ENCODE data around the gene FGF12.

Gene FGF12

GRCh38 chr3:192170659-192171058 lies 556.7 kb downstream of the FGF12 start:
- no peak for DNase-seq

GRCh38 chr3:192170031-192170430 lies 557.3 kb downstream of the FGF12 start:
- DNase-seq: no peak

GRCh38 chr3:192169332-192169915 lies 557.9 kb downstream of the FGF12 start:
- no peak for DNase-seq

- DNase-seq: no peak
These were observed 559.1 kb downstream of the FGF12 start for GRCh38 chr3:192168202-192168601.

- DNase-seq: no peak
These were observed 561.8 kb downstream of the FGF12 start for GRCh38 chr3:192165552-192165951.

- DNase-seq: no peak
These were observed 565.7 kb downstream of the FGF12 start for GRCh38 chr3:192161661-192162060.

- DNase-seq: no peak
These were observed 571.0 kb downstream of the FGF12 start for GRCh38 chr3:192156382-192156781.

GRCh38 chr3:192155194-192155593 lies 572.1 kb downstream of the FGF12 start:
- no peak for DNase-seq

- no peak for DNase-seq
These were observed 594.1 kb downstream of the FGF12 start for GRCh38 chr3:192133271-192133670.

GRCh38 chr3:192130534-192131132 lies 596.7 kb downstream of the FGF12 start:
- DNase-seq: peak in 1 of 2 donors; percentile 1

GRCh38 chr3:192129586-192129985 lies 597.8 kb downstream of the FGF12 start:
- no peak for DNase-seq

GRCh38 chr3:192128922-192129321 lies 598.4 kb downstream of the FGF12 start:
- DNase-seq: no peak

GRCh38 chr3:192128060-192128459 lies 599.3 kb downstream of the FGF12 start:
- no peak for DNase-seq

- no peak for DNase-seq
These were observed 604.3 kb downstream of the FGF12 start for GRCh38 chr3:192122832-192123594.

- no peak for DNase-seq
These were observed 605.4 kb downstream of the FGF12 start for GRCh38 chr3:192121923-192122322.

- DNase-seq: no peak
These were observed 618.5 kb downstream of the FGF12 start for GRCh38 chr3:192108820-192109219.

- no peak for DNase-seq
These were observed 620.8 kb downstream of the FGF12 start for GRCh38 chr3:192106543-192106942.

- DNase-seq: no peak
These were observed 634.8 kb downstream of the FGF12 start for GRCh38 chr3:192092388-192093005.

GRCh38 chr3:192091831-192092230 lies 635.5 kb downstream of the FGF12 start:
- no peak for DNase-seq

- no peak for DNase-seq
These were observed 636.8 kb downstream of the FGF12 start for GRCh38 chr3:192090586-192090985.

Data from CD4-positive, alpha-beta T cell treated with Interleukin-1 beta for 1 hour (primary cell).